GM19463 (cell line): ENCODE measurements around the gene TEAD4.

Experiments used
- ATAC-seq: cut with Tn5 transposase; IDR thresholded peaks from one replicate; pipeline ENCODE4 v1.9.1; 2021; ENCODE audit warnings: mild to moderate bottlenecking, moderate library complexity; ENCODE audit not compliant: unreplicated experiment

The TEAD4 gene

DNA sequence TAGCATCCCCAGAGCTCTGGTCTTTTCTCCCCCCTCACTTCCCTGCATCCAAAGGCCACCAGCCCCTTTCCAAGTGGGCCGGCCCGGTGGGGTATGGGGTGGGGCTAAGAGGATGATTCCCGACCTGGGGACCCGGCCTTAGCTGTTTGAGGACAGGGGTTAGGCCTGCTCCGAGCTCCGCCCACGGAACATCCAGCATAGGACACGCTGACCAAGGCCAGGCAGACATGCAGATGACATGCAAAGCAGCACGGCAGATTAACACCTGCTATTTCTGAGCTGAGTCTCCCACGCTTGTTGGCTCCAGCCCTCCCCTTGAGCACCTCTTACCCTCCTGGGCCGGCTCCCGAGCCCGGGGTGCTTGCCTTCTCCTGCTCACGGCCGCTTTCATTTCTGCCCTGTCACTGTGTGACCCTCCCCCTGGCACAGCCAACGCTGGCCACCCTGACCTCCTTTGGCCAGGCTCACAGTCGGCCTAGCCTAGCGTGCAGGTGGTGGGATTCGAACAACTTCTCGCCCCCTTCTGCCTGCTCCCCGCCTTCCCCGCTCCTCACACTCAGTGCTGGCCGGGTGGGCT is 40.2 kb downstream of the TEAD4 start:
- no peak for ATAC-seq

DNA sequence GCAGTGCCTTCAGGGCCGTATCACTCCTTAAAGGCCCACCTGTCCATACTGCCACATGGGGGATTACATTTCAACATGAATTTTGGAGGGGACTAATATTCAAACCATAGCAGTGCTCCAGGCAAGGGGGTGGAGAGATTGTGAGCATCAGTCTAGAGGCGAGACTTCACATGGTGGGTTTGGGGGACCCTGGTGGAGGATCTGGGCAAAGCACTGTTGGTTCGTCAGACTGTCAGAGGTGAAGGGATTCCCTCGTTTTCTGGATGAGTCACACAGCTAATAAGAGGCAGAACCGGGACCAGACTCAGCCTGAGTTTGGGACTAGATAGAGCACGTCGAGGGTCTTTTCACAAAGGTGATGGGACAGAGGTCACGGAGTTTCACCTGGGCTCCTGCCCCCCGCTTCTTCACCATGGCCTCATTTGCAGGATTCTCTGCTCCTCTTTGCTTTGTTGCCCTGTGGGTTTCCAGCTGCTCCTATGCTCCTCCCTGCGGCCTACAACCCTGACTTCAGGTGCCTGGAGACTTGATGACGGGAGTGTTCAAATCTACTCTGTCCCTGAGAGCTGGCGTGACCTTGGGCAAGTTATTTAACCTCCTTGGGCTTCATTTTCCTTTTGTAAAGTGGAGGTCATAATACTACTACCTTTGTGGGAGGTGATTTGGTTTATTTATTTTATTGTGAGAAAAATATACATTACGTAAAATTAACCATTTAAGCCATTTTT is 41.5 kb downstream of the TEAD4 start:
- no peak for ATAC-seq

DNA sequence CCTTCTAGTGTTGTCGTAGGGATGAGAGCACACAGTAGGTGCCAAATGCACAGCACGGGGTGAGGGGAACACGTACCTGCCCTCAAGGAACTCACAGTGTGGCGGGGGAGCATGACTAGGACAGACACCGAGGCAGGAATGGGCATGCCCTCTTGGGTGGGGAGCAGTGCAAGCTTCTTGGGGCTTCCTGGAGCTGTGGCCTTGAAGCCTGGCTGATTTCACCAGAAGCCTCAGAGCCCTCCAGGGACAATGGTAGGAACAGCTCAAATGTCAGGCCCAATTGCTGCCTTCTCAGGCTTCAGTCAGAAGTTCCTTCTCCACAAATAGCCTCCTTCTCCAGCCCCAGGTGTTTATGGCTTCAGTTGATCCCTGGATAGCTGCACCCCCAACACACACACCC is 43.4 kb downstream of the TEAD4 start:
- no peak for ATAC-seq

DNA sequence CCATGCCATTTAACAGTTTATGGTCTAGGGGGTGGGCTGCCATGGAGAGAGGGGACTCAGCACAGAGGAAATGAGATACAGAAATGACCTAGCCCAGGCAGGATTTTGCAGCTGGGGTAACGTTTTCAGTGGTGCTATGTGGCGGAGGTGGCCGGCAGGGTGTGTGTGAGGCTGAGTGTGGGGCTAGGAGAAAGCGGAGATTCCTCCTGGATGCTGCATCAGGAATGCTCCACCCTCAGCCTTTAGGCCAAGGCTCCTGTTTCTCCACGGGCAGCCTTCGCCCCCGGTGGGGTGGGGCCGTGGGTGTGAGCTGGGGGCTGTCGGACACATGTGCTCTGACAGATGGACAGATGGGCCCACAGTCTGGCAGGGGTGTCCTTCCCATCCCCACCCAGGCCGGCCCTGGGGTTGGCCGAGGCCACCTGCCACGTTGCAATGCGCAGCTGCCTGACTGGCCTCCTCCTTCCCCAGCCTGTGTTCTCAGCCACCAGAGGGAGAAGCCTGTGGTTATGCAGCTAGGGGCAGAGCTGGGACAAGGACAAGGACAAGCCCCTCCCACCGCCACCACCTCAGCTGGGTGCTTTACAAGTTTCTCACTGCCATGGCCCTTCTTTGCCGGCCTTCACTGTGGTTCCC is 44.3 kb downstream of the TEAD4 start:
- no peak for ATAC-seq

DNA sequence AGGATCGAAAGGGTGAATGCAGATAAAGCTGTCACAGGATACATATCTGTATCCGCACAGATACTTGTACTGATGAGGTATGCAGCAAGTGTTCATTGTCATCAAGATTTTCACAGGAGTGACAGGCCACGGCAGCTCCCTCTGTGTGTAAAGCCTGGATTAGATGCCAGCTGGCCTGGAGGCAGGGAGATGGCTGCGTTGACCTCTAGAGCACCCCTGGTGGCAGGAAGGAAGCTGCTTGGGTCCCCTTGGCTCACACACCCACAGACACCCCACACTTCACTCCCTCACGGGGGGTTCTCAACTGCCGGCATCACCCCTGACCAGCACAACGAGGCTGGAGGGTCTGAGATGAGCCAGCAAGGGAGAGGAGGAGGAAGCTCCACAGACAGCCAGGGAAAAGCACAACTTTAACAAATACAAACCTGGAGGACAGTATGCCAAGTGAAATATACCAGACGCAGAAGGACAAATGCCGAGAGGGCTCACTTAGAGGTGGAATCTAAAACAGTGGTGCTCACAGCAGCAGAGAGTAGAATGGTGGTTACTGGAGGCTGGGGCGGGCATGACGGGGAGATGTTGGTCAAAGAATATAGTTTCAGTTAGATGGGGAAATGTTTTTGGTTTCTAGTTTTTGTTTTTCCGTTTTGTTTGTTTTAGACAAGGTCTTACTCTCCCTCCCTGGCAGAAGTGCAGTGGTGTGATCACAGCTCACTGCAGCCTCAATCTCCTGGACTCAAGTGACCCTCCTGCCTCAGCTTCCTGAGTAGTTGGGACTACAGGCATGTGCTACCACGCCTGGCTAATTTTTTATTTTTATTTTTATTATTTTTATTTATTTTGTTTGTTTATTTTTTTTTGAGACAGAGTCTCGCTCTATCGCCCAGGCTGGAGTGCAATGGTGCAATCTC is 45.7 kb downstream of the TEAD4 start:
- no peak for ATAC-seq

DNA sequence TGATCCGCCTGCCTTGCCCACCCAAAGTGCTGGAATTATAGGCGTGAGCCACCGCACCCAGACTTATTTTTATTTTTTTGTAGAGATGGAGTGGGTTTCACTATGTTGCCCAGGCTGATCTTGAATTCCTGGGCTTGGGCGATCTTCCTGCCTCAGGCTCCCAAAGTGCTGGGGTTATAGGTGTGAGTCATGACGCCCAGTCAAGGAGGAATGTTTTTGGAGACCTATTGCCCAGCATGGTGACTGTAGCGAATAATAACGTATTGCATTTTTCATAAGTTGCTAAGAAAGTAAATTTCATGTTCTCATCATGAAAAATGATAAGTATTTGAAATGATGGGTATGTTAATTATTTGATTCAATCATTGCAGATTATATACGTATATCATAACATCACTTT is 46.5 kb downstream of the TEAD4 start:
- no peak for ATAC-seq

DNA sequence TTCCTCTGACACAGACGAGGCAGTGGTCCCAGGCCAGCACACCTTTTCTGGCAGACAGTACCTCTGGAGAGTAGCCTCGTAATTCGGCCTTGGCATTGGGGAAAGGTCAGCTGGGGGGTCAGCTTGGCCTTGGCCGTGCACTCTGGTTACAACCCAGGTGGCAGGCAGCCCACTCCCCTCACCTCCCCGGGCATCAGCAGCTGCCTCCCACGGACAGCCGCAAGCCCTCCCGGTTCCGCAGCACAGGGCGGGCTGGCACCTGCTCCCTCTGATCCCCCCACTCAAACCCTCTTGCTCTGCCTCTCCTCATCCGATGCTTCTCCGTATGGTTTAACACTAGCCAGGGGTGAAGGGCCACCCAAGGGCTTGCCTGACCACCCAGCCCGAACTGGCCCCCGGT is 50.6 kb downstream of the TEAD4 start:
- no peak for ATAC-seq

DNA sequence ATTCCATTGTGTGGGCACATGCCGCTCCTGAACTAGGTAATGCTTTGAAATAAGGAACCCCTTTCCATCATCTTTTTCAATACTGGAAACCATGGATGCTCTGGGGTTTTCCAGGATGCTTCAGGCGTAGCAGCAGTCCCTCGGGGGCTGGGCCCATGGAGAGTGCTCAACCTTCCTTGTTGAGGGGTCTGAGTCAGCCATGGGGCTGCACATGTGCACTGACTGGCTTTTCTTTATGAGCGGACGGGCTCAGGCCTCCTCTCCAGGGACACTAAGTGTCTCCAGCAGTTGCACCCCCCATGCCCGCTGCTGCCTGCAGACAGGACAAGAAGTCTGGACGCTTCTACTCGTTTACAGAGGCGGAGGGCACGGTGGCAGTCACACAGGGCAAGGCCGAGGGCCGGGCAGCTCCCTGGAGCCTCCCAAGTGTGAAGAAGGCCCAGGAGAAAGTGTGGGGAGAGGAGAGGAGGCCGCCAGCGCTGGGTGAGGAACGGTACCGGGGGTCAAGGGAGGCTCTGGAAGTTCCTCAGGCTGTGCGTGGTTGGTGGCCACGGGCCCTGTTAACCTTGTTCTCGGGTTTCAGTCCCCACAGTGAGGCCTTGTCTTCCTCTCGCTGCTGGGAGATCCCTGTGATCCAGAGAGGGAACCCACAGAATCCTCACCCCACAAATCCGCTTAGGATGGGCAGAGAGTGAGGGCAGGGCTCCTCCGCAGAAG is 51.2 kb downstream of the TEAD4 start:
- ATAC-seq: no peak

DNA sequence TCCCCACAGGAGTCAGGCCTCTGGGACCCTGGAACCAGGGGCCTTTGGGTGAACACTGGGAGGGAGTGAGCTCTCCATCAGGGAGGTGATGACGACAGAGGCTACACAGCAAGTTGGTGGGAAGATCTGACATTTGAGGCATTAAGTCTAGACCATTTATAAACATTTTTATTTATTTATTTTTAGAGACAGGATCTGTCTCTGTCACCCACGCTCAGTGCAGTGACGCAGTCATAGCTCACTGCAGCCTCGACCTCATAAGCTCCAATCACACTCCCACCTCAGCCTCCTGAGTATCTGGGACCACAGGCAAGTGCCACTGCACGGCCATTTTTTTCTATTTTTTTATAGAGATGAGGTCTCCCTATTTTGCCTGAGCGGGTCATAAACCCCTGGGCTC is 53.6 kb downstream of the TEAD4 start:
- ATAC-seq: no peak

DNA sequence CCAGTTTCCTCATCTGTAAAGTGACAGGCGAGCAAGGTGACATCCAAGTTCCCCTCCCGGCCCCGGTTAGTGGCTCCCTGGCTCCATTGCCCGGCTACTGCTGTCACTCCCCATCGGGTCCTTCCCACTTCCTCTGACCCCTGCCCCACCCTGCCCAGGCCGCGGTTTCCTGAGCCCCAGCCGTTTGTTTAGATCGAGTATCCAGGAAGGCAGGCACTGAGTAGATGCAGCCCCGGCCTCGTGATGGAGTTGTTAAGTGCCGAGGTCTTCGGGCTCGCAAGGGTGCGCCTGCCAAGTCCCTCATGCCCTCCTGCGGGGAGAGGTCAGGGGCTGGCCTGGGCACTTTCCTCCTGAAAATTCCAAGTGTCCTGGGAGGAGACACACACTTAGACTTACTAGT is 55.4 kb downstream of the TEAD4 start:
- no peak for ATAC-seq

DNA sequence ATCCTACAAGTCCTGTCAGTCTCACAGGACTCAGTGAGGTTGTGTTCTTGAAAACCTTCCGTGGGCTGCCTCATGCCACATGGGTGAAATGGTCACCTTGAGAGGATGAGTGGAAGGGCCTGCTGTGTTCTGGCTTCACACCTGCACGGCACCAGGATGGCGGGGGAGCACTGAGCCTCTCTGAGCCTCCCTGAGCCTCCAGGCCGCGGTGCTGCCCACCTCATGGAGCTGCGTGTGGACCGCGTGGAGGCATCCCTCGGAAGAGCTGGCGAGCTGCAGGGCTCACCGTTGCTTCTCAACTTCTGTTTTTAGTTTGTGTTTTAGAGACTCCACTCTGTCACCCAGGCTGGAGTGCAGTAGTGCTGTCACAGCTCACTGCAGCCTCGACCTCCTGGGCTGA is 56.2 kb downstream of the TEAD4 start:
- no peak for ATAC-seq

DNA sequence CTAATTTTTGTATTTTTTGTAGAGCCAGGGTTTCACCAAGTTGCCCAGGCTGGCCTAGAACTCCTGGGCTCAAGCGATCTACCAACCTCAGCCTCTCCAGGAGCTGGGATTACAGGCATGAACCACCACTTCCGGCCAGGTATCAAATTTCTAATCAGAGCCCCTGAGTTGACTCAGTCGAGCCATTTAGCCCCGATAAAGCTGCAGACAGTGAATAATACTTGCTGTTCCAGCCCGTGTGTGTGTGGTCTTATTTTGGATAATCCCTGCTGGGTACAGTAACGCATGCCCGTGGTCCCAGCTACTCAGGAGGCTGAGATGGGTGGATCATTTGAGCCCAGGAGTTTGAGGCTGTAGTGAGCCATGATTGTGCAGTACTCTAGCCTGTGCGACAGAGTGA is 57.0 kb downstream of the TEAD4 start:
- ATAC-seq: no peak

DNA sequence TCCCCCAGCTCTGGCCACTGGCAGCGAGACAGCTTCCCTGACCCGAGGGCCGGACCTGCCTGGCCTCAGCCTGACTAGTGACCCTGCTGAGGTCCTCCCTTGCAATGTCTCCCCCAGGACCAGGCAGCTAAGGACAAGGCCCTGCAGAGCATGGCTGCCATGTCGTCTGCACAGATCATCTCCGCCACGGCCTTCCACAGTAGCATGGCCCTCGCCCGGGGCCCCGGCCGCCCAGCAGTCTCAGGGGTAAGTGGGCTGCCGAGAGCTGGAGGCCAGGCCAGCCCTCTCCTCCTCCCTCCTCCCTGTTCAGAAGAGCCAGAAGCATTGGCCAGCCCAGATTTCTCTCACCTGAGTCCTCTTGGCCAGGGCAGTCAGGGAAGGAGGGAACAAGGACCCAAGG is 58.1 kb downstream of the TEAD4 start:
- ATAC-seq: no peak

DNA sequence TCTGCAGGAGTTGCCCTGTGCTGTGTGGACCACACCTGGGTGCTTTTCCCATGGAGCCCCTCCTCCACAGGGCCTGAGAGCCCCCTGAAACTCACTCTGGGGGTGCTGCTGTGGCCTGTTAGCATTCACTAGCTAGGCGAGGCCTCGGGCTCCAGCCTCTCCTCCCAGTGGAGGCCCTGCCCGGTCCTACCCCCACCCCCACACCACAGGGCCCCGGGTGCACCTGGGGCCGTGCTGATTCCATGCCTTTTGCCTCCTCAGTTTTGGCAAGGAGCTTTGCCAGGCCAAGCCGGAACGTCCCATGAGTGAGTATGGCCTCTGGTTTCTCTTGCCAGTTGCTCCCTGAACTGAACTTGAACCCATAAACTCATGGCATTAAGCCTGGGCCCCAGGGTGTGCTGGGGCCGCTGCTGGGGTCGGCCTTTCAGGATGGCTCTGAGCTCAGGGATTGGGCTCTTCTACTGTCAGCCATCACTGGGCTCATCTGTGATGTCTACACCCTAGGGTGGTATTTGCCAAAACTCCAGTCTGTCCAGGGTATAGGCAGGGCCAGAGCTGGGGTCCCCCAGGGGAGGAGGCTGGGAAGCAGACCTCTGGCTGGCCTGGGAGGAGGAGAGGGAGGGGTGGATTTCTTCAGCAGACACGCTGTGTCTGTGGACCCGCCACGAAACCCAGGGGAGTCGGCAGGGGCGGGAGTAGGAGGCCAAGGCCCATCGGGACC is 59.2 kb downstream of the TEAD4 start:
- no peak for ATAC-seq

DNA sequence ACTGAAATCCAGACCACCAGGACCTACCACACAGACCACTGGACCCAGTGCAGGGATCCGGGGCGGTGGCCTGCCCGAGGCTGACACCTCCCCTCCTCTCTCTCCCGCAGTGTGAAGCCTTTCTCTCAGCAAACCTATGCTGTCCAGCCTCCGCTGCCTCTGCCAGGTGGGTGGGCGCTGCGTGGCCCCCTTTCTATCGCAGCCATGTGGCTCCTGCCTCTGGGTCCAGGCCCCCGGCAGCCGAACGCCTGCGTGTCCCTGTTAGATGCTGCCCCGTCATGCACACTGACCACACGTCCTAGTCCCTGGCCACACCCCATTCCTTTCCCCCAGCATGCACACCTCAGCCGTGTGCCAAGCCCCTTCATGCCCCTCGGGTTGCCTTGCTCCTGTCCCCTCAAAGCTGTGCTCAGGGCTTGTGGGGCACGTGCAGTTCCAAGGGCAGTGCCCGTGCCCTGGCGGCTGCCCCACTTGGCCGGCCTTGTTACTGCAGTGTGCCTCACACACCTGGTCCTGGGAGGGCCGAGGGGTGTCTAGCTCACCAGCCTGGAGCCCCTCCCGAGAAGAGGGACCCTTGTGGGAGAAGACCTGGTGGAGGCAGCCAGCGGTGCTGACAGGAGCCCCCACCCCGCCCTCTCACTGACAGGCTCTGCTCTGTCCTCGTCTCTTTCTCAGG is 59.9 kb downstream of the TEAD4 start:
- no peak for ATAC-seq

DNA sequence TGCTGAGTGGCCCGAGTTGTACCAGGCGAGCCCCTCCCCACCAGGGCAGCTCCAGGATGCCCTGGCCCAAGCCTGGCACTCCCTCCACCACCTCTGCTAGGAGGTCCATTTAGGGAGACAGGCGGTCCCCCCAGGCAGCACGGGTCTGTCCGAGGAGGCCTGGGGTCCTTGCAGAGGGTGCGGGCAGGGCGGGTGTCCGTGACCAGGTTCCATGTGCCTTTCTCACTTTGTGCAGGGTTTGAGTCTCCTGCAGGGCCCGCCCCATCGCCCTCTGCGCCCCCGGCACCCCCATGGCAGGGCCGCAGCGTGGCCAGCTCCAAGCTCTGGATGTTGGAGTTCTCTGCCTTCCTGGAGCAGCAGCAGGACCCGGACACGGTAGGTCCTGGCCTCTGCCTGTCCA is 61.2 kb downstream of the TEAD4 start:
- no peak for ATAC-seq

DNA sequence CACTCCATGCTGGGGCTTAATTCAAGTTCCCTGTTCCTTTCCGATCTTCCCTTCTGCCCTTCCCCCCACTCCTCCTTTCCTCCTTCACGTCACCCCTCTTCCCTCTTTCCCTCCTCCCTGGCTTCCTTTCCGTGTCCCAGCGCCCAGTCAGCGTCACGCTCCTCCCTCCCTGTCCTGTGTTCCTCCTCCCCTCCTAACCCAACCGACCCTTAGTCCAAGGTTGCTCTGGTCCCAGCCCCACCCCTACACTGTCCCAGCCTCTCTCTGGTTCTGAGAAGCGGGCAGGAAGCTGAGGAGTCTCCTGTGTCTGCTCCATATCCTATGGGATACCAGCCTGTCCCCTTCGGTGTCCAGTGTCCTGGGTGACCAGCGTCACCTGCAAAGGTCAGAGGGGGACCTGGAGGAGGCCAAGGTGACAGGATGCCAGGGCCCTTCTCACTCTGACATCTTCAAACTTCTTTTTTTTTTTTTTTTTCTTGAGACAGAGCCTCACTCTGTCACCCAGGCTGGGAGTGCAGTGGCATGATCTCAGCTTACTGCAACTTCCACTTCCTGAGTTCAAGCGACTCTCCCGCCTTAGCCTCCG is 61.7 kb downstream of the TEAD4 start:
- ATAC-seq: no peak

DNA sequence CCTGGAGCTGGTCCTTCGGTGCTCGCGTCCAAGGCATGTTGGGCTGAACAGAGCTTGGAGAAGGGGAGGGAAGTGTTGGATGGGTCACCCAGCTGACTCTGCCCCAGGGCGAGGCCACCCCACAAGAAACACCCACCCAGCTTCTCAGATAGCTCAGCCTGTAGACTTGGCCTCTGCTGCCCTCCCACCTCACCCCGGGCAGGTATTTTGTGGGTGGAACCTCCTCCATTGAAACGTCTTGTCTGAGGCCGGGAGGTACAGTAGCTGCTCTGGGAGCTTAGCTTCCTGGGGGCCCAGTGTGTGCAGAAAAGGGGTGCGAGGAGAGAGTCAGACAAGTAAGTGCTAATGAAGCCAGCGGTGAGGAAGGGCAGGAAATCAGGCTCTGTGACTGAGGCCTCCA is 63.2 kb downstream of the TEAD4 start:
- no peak for ATAC-seq

DNA sequence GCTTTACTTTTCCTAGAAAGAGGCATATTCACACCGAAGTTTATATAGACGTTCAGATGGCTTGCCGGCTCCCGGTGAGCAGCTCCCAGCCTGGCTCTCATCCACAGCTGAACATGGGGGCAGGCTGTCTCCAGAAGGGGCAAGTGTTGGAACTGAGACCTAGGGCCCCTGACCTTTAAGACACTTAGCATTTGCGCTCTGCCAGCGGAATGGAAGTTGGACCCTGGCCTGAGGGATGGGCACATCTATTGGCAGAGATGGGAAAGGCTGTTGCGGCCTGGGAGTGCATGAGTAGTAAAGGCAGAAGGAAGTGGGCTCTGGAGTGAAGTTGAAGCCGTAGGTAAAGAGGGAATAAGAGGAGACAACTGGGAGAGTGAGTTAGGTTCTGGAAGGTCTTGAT is 63.8 kb downstream of the TEAD4 start:
- no peak for ATAC-seq
